Kidney tubule cell (primary cell): Measurements from ENCODE around the gene BEST2.
"Not testable (repeated sequence)": the region's sequence is repeated elsewhere in the genome, so short reads cannot be mapped to it uniquely, and the experiment has no call there.

Experiments
- DNase-seq: peaks from one replicate; pipeline ENCODE4 v3.0.0-alpha.2; 2018; ENCODE audit warnings: low spot score

Gene BEST2

DNA sequence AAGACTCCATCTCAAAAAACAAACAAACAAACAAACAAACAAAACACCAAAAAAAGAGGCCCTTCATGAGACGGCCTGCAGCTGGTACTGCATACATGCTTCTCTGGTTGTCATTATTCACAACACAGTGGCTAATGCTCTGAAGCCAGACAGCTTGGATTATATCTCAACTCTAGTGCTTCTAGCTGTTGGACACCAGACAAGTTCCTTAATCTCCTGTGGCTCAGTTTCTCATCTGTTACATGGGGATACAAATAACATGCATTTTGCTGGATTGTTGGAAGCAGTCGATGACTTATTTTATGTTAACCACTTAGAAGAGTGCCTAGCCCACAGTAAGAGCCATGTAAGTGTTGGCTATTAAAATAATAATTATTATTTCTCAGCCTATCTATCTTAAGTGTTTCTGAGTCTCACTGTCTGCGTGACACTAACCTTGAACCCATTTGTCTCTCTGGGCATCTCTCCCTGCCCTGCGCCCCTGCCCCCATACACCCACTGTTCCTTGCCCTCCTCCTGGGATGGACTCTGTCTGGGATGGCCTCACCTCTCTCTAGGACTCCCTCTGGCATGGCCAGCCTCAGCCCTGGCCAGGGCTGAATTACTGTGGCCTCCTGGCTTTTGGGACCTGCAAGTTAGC, 36.6 kb downstream of the BEST2 start:
- DNase-seq, result no peak

DNA sequence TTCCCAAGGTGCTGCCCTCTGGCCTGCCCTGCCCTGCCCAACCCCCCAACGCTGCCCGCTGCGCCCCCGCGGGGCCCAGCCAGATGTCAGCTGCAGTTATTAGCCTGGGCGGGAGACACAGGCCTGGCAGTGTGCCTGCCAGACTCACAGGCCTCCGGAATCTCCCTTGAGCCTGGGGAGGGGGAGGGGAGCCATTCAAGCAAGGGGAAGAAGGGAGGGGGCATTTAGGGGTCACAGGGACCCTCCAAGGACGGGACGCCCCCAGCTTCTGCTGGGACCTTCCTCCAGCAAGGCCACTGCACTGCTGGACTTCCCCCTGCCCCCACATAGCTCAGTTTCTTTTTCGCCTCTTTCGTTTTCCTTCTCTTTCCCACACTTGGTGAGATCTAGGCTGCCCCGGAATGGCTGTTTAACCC, 37.1 kb downstream of the BEST2 start:
- peak; percentile 76 for DNase-seq

DNA sequence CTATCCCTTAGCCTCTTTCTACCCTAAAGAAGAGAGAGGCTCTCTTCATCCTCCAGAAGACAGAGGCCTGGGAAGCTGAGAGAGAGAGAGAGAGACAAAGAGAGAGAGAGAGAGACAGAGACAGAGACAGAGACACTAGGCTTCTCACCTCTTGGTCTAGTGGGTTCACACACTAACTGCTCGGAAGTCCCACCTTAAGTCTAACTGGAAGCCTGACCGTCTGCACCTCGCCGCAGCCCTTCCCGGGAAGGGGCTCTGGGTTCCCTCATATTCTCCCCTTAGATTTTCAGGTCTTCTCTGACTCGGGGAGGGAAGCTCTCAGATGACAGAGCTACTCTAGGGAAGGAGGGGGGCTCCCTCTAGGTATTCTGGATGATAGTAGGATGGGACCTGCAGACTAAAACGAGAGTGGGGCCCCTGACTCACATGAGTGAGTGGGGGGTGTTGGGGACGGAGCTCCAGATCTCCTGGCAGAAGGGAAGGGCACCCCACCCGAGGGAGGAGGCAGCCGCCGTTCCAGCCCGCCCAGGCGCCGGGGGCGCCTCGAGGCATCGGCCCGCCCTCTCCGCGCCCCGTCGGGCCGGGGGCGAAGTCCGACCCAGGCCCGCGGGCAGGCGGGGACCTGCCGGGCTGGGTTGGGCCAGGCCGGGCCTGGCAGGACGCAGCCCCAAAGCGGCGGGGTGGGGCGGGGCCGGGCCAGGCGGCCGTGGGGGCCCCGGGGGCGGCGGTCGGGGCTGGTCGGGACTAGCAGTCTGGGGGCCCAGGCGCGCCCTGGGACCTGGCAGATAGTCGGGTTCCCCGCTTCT, 37.7 kb downstream of the BEST2 start:
- peak; percentile 61 for DNase-seq

DNA sequence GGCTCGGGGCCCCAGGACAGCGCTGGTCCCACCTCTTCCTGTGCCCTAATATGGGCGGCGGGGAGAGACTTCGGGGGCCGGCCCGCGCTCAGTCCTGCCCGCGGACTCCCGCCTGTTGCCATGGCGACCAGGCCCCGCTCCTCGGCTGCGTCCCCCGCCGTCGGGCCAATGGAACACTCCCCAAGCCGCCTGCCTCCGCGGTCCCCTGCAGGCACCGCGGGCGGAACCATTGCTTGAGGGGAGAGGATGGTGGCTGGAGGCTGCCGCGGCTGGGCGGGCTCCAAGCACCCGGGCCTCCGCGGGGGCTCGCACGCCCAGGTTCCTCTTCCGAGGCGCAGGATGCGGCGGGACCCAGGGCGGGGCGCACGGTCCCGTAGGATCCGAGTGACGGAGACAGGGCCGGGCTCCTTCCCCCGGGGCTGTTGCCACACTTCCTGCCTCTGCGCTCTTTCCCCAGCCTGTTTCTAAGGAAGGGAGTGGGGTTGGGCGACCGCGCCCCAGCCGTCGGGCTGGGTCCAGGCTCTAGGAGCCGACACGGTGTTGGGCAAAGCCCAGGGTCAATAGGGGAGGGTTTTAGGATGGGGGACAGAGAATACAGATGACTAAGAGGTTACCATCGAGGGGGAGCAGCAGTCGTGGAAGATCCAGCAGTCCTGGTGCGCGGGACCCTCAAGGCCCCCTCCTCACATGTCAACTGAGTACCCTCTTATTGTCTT, 38.5 kb downstream of the BEST2 start:
- DNase-seq, result peak; percentile 97

DNA sequence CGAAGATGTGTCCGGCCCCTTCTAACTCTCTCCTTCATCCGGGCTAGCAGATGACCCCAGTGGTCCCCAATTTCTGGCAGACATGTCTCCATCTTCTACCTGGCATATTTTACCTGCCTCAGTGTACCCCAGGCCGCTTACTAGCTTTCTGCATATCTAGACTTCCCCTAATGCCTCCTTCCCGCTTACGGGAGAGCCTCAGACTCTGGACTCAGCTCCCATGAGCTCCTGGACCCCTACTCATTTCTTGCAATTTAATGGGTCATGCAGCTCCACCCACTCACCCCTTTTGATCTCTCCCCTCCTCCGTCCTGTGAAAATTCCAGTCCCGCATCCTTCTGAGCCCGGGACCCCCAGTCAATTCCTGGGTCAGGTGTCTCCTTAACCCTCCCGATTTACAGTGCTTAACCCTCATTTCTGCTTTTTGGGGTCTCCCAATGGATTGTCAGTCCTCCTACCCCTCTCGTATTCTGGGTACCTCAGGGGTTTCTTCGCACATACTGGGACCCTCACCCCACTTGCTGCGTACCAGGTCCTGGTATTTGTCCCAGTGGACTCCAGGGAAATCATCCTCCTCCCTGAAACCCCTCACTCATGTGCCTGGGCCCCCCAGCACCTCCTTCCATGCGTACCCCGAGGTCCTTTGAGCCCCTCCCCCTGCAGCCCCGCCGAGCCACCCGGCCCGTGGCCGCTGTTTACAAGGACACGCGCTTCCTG, 39.2 kb downstream of the BEST2 start:
- no peak for DNase-seq

DNA sequence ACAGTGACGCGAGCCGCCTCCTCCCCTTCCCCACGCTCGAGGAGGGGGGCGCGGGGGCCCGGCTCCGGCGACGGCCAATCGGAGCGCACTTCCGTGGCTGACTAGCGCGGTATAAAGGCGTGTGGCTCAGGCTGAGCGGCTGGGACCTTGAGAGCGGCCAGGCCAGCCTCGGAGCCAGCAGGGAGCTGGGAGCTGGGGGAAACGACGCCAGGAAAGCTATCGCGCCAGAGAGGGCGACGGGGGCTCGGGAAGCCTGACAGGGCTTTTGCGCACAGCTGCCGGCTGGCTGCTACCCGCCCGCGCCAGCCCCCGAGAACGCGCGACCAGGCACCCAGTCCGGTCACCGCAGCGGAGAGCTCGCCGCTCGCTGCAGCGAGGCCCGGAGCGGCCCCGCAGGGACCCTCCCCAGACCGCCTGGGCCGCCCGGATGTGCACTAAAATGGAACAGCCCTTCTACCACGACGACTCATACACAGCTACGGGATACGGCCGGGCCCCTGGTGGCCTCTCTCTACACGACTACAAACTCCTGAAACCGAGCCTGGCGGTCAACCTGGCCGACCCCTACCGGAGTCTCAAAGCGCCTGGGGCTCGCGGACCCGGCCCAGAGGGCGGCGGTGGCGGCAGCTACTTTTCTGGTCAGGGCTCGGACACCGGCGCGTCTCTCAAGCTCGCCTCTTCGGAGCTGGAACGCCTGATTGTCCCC, 39.9 kb downstream of the BEST2 start, which contains the start of gene JUNB:
Gene JUNB (plus strand): TSS at position 142 of the 706 bp plus-strand sequence. CDS start 286 bp downstream, at position 428.
- peak; percentile 97 for DNase-seq

DNA sequence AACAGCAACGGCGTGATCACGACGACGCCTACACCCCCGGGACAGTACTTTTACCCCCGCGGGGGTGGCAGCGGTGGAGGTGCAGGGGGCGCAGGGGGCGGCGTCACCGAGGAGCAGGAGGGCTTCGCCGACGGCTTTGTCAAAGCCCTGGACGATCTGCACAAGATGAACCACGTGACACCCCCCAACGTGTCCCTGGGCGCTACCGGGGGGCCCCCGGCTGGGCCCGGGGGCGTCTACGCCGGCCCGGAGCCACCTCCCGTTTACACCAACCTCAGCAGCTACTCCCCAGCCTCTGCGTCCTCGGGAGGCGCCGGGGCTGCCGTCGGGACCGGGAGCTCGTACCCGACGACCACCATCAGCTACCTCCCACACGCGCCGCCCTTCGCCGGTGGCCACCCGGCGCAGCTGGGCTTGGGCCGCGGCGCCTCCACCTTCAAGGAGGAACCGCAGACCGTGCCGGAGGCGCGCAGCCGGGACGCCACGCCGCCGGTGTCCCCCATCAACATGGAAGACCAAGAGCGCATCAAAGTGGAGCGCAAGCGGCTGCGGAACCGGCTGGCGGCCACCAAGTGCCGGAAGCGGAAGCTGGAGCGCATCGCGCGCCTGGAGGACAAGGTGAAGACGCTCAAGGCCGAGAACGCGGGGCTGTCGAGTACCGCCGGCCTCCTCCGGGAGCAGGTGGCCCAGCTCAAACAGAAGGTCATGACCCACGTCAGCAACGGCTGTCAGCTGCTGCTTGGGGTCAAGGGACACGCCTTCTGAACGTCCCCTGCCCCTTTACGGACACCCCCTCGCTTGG, 40.7 kb downstream of the BEST2 start:
- peak; percentile 76 for DNase-seq

DNA sequence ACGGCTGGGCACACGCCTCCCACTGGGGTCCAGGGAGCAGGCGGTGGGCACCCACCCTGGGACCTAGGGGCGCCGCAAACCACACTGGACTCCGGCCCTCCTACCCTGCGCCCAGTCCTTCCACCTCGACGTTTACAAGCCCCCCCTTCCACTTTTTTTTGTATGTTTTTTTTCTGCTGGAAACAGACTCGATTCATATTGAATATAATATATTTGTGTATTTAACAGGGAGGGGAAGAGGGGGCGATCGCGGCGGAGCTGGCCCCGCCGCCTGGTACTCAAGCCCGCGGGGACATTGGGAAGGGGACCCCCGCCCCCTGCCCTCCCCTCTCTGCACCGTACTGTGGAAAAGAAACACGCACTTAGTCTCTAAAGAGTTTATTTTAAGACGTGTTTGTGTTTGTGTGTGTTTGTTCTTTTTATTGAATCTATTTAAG, 41.3 kb downstream of the BEST2 start:
- no peak for DNase-seq

DNA sequence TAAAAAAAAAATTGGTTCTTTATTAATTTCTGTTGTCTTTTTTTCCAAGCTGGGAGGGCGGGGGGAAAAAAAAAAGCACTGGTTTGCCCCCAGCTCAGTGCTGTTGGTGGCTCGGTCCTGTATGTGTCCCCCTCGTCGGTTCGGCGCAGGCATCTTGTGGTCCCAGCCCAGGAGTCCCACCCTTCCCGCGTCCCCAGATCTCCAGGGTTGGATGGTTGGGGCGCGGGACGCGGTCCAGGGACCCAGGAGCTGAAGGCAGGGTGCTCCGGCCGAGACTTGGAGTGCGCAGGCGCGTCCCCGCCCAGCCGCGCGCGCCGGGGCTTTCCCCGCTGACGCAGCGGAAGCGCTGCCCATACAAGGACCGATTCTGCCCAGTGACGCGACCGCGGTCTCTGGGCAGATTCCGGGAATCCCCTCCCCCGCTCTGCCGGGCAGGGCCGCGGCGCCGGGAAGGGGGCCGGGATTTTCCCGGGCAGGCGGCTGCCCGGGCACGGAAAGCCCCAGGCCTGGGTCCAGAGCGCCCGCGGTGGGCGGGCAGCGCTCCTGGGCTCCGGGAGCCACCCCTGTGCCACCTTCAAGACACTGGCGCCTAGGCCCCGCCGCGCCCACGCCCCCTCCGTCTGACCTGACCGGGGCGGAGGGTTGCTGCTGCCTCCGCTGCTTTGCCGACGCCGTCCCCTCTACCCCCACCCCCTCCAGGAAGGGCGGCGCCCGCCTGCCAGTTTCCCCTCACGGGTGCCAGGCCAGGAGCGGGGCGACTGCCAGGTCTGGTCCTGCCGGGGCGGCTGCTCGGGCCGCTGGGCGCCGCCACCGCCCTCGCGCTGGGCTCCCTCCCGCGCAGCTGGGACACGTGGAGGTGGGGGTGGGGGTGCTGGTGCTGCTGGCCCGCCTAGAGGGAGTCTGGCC, 42.0 kb downstream of the BEST2 start:
- DNase-seq, result peak; percentile 98

DNA sequence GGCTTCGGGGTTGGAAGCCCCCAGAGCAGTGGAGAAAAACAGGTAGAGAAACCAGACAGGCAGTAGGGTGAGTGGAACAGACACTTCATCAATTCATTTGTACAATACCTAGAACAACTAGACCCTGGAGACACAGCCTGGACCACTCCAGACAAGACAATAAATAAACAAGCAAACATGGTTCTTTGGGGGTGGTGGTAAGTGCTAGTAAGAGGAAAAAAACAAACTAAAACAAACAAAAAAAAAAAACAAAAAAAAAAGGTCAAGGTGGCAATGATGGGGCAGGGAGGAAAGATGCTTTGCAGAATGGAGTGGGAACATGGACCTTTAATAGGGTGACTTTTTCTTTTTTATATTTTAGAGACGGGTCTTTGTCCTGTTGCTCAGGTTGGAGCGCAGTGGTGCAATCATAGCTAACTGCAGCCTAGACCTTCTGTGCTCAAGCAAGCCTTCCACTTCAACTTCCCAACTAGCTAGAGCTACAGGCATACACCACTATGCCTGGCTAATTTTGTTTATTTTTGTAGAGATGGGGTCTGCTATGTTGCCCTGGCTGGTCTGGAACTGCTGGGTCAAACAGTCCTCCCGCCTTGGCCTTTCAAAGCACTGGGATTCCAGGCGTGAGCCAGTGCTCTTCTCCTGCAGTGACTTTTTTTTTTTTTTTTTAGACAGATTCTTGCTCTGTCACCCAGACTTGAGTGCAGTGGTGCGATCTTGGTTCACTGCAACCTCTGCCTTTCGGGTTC, 42.8 kb downstream of the BEST2 start:
- peak; percentile 25 for DNase-seq

DNA sequence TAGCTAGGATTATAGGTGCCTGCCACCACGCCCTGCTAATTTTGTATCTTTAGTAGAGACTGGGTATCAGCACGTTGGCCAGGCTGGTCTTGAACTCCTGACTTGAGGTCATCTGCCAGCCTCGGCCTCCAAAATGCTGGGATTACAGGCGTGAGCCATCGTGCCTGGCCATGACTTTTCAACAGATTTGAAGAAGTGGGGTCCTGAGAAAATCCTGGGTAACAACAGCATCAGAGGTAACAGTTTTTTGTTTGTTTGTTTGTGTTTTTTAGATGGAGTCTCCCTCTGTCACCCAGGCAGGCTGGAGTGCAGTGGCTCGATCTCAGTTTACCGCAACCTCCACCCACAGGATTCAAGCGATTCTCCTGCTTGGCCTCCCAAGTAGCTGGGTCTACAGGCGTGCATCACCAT, 43.4 kb downstream of the BEST2 start:
- no peak for DNase-seq

DNA sequence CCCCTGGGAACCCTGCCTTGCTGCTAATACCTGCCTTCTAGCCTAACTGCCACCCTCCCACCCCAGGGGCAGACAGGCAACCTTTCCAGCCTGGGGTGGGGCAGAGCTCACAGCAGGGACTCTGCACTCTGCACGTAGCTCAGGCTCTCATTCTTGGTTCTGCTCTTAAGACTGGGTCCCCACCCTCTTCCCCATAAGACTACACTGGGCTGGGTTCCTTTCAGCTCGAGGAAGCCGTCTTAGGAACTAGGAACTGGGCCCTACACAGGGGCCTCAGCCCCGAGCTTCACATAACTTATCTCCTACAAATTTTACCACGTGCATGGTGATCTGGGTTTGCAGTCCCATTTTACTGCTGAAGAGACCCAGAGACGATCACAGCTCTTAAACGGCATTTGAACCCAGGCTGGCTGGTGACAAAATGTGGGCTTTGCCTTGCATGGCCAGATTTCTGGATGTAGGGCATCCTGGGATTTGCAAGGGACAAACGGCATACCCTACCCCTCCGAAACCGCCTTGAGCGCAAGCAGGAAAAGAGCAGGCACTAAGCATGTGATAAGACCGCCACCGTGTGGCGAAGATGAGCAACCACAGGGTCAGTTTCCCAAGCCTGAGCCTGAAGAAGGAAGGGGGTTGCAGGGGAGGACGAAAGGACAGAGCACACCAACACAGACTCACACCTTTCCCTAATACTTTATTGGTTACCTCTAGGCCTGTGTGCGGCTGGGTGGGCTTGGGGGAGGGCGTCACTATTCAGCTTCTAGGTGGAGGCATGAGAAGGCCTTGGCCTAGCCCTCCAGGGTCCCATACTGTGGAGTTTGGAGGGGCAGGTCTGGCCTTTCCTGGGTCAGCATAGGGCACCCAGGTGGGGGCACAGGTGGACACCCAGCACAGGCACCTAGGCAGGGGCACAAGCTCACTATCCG, 44.8 kb downstream of the BEST2 start:
- DNase-seq, result peak; percentile 84

DNA sequence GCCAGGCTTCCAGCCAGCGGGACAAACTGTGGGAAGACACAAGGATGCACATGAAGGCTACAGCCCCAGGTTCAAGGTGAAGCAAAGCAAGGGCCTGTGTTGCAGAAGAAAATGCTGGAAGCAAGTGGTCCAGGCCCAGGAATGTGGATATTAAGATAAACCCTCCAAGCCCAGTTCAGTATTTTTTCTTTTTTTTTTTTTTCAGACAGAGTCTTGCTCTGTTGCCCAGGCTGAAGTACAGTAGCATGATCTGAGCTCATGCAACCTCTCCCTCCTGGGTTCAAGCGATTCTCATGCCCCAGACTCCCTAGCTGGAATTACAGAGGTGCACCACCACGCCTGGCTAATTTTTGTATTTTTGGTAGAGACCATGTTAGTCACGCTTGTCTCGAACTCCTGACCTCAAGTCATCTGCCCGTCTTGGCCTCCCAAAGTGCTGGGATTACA, 45.6 kb downstream of the BEST2 start:
- DNase-seq, result no peak

DNA sequence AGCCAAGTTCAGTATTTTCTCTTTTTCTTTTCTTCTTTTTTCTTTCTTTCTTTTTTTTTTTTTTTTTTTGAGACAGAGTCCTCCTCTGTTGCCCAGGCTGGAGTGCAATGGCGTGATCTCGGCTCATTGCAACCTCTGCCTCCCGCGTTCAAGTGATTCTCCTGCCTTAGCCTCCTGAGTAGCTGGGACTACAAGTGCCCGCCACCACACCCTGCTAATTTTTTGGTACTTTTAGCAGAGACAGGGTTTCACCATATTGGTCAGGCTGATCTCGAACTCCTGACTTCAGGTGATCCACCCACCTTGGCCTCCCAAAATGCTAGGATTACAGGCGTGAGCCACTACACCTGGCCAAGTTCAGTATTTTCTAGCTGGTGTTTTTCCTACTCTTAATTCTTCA, 46.0 kb downstream of the BEST2 start:
- DNase-seq, result not testable (repeated sequence)

DNA sequence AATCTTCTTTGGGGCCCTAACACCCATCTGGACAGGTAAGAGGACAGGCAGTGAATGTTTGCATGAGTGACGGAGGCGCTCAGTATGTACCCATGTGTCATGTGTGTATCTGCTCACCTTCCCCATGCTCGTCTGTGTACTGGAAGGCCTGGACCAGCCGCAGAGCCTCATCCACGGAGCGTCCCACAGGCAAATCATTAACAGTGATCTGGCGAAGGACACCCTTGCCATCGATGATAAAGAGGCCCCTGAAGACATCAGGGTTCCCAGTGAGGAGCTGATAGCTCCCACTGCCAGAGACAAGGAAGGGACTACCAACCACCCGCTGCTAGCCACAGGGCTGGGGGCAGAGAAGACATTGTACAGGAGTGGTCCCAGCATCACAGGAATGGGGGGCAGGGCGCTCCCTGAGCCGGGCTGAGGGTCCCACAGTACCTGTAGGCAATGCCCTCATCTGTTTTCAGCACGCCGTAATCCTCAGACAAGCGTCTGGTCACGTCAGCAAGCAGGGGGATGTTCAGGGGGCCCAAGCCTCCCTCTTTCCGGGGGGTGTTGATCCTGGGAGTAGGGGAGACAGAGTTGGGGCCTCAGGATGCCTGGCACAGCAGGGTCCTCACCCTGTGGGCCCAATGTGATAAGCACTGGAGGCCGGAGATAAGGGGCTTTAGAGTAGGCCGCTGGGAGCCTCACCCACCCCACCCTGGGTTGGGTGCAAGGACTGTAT, 48.3 kb downstream of the BEST2 start:
- DNase-seq, result no peak

DNA sequence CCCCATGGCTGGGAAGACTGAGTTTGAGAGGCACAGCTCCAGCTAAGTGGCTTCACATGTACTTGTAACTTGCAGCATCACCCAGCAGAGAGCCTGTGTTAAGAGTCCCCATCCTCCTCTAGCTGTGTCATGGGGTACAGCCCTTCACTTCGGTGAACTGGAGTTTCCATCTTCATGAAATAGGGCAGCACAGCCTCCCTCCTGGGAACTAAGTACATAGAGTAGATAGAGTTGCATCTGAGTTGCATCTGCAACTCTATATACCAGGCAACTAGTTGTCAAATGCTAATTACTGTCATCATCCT, 48.8 kb downstream of the BEST2 start:
- DNase-seq, result no peak

DNA sequence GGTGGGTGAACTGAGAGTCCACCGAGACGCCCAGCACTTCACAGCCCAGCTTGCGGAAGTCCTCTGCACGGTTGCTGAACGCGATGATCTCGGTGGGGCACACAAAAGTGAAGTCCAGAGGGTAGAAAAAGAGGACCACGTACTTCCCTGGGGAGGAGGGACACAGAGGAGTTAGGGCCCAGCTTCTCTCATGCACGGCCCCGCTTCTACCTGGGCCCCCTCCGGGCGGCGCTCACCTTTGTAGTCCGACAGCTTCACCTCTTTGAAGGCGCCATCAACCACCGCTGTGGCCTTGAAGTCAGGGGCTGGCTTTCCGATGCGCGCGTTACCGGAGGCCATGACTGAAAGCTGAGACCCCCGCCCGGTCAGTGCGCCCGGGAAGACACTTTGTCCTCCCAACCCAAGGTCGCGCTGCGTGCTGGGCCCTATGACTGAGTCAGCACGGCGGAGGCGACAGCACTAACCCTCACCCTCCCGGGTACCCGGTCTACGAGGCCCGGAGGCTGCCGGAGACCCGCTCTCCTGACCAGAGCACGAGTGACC, 49.4 kb downstream of the BEST2 start:
- peak; percentile 20 for DNase-seq
